ENCODE data around the gene NDUFV2. TPM values are rescaled to one million over a fixed set of nuclear protein-coding genes. Genes with fewer than 3 reads are reported as not detected.

The NDUFV2 gene
- total RNA-seq, 1 experiment from 2014 or later, result 194 TPM

DNA sequence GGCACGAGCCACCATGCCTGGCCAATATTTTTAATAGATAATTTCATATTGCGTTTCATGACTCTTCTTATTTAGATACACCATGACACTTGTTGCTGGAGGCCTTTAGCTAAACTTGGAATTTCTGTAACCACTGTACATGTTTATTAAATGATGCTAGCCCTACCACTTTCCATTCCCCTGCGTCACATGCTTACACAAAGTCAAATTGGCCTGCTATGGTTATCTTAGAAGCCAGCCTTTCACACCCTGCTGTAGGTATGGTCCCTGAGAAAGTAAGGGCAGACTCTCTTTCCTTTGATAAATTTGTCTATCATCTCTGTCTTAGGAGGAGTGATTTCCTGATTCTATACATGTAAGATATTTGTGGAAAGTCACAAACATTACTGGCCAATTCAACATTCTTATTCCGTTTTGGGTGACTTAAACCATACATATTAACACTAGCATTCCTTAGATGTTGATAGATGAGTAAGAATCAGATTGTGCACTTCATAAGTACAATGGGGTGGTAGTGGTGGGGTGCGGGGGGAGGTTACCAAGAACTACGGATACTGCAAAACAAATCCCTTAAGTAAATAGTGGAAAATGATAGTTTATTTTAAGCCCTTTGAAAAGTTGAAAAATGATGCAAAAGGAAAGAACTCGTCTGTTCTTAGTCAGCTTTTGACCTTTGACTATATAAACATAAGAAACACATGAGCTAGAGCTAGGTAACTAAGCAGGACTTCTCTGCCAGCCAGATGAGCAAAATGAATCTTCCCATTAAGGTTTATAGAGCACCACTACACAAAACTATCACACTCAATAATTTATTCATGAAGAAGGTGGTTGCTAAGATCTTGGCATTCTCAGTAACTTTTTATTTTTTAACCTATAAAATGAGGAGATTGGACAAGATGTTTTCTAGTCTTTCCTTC, 7.9 kb upstream of the NDUFV2 start:
- no peak for DNase-seq (ENCODE audit: low read depth, low spot score)
- H3K36me3 ChIP-seq (ENCODE audit: control insufficient read depth in 1 of 2, insufficient read depth in 2 of 2, low read length in 2 of 2), result no peaks in the 10 kb centered on the region
- no peak overlapping the region for H3K27ac ChIP-seq (ENCODE audit: low read depth, low read length)
- no peak overlapping the region for H3K9ac ChIP-seq (ENCODE audit: low read length)
- ATAC-seq, result no peak
- CTCF ChIA-PET, result no interaction called here
- no peak overlapping the region for H3K4me2 ChIP-seq (ENCODE audit: low read length)
- no peaks in the 10 kb centered on the region for H3K27me3 ChIP-seq (ENCODE audit: insufficient read depth, low read length)
- intact Hi-C loops (cut with micrococcal nuclease), result no loop called here
- POLR2A ChIA-PET, result no interaction called here
- H4K20me1 ChIP-seq (ENCODE audit: insufficient read depth), result no peaks in the 10 kb centered on the region
- peak overlapping the region; percentile 31 for H2AFZ ChIP-seq (ENCODE audit: low read depth, low read length, poor library complexity, severe bottlenecking)
- no TSS peak for BruUV-seq (replicated peaks)
- TF ChIP-seq, protein P1, sequence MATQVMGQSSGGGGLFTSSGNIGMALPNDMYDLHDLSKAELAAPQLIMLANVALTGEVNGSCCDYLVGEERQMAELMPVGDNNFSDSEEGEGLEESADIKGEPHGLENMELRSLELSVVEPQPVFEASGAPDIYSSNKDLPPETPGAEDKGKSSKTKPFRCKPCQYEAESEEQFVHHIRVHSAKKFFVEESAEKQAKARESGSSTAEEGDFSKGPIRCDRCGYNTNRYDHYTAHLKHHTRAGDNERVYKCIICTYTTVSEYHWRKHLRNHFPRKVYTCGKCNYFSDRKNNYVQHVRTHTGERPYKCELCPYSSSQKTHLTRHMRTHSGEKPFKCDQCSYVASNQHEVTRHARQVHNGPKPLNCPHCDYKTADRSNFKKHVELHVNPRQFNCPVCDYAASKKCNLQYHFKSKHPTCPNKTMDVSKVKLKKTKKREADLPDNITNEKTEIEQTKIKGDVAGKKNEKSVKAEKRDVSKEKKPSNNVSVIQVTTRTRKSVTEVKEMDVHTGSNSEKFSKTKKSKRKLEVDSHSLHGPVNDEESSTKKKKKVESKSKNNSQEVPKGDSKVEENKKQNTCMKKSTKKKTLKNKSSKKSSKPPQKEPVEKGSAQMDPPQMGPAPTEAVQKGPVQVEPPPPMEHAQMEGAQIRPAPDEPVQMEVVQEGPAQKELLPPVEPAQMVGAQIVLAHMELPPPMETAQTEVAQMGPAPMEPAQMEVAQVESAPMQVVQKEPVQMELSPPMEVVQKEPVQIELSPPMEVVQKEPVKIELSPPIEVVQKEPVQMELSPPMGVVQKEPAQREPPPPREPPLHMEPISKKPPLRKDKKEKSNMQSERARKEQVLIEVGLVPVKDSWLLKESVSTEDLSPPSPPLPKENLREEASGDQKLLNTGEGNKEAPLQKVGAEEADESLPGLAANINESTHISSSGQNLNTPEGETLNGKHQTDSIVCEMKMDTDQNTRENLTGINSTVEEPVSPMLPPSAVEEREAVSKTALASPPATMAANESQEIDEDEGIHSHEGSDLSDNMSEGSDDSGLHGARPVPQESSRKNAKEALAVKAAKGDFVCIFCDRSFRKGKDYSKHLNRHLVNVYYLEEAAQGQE (IDR thresholded peaks at IDR 0.05; ENCODE audit: low read depth), result no peak
- no peak for TF ChIP-seq ZNF274 (IDR thresholded peaks at IDR 0.05; ENCODE audit: low read depth, low read length)
- no peak for TF ChIP-seq ELF1 (IDR thresholded peaks at IDR 0.05; ENCODE audit: borderline replicate concordance, low read depth)
- TF ChIP-seq CBX3 (IDR thresholded peaks at IDR 0.05; ENCODE audit: low read depth), result no peak
- no peak for TF ChIP-seq EZH2 (IDR thresholded peaks at IDR 0.05)
- TF ChIP-seq RAD21 (IDR thresholded peaks at IDR 0.05; ENCODE audit: low read depth), result no peak
- TF ChIP-seq POLR2A (IDR thresholded peaks at IDR 0.05; ENCODE audit: borderline replicate concordance, extremely low read depth, insufficient read depth, insufficient read length), result no peak
- TF ChIP-seq YY1 (IDR thresholded peaks at IDR 0.05; ENCODE audit: extremely low read depth, insufficient replicate concordance, low read depth, low read length), result no peak
- TF ChIP-seq TCF7L2 (IDR thresholded peaks at IDR 0.05; ENCODE audit: borderline replicate concordance, extremely low read depth, insufficient read depth, insufficient read length), result no peak
- no peak for TF ChIP-seq ZFX (IDR thresholded peaks at IDR 0.05)
- TF ChIP-seq EZH2phosphoT487 (IDR thresholded peaks at IDR 0.05; ENCODE audit: borderline replicate concordance), result no peak
- no peak for TF ChIP-seq JUND (IDR thresholded peaks at IDR 0.05)
- TF ChIP-seq SIN3A (IDR thresholded peaks at IDR 0.05; ENCODE audit: low read depth), result no peak
- TF ChIP-seq, protein P2, sequence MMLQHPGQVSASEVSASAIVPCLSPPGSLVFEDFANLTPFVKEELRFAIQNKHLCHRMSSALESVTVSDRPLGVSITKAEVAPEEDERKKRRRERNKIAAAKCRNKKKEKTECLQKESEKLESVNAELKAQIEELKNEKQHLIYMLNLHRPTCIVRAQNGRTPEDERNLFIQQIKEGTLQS (IDR thresholded peaks at IDR 0.05), result no peak
- no peaks in the 10 kb centered on the region for H3K79me2 ChIP-seq (ENCODE audit: insufficient read depth, low read length)
- no peaks in the 10 kb centered on the region for H3K9me2 ChIP-seq (ENCODE audit: insufficient read depth)
- H3K9me3 ChIP-seq (ENCODE audit: control insufficient read depth in 1 of 2, insufficient read depth in 1 of 2, low read depth in 1 of 2, low read length in 2 of 2), result no peaks in the 10 kb centered on the region
- RAD21 ChIA-PET (ENCODE audit: low non-redundant PET in 1 of 2, low total read pairs in 2 of 2, uncharacterized antibody in 2 of 2, unreplicated experiment in 2 of 2), result interaction anchor here in 1 of 2 experiments (0.6 kb wide), 1 partner anchor 19 kb away, joined by 3 read pairs; no protein-coding TSS in a partner anchor
- H3K4me1 ChIP-seq (ENCODE audit: control insufficient read depth in 1 of 2, insufficient read depth in 2 of 2, low read length in 2 of 2), result peaks cover 0 to 8% of the 10 kb centered on the region in 2 experiments; a peak in 1 of 4 replicates
- no peak overlapping the region for H3K4me3 ChIP-seq (replicated peaks in 1 of 2; ENCODE audit: low read depth in 1 of 2, low read length in 2 of 2)
